Cardiac fibroblast (primary cell): ENCODE measurements around the gene ADAM22.
A peak's percentile ranks its signal among the peaks of the same experiment; 100 is the strongest.

Experiments
- DNase-seq, 2 donors: peaks; one replicate each; pipeline versions ENCODE4 v3.0.0 to v3.0.0-alpha.2; 2010; ENCODE audit warnings: low read depth in 2 of 2
- H3K4me3 ChIP-seq, 2 donors: replicated peaks in 1 of 2; 1 replicate in 1 of 2; 2 replicates in 1 of 2; pipeline ENCODE4 v1.5.1; 2011; ENCODE audit warnings: low read depth in 2 of 2, low read length in 2 of 2, mild to moderate bottlenecking in 2 of 2, moderate library complexity in 1 of 2
- TF ChIP-seq, protein P1 (sequence below): IDR thresholded peaks from one replicate; pipeline ENCODE4 v1.5.1; 2011; ENCODE audit warnings: low read depth, mild to moderate bottlenecking, low read length, inconsistent platforms

The ADAM22 gene

DNA sequence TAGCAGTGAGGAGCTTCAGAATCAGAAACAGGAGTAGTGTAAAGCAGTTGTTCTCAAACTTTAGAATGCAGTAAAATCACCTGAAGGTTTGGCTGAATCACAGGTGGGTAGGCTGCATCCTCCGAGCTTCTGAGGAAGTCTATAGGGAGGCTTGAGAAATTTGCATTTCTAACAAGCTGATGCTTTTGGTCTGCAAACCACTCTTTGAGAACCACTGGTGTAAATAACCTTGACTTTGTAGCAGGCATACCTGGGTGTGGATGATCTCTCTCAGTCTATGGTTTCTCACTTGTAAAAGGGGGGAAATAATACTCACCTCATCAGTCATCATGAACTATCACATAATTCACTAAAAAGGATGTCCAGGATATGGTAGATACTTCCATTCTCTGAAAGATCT lies 167.7 kb downstream of the ADAM22 start:
- TF ChIP-seq, protein P1, sequence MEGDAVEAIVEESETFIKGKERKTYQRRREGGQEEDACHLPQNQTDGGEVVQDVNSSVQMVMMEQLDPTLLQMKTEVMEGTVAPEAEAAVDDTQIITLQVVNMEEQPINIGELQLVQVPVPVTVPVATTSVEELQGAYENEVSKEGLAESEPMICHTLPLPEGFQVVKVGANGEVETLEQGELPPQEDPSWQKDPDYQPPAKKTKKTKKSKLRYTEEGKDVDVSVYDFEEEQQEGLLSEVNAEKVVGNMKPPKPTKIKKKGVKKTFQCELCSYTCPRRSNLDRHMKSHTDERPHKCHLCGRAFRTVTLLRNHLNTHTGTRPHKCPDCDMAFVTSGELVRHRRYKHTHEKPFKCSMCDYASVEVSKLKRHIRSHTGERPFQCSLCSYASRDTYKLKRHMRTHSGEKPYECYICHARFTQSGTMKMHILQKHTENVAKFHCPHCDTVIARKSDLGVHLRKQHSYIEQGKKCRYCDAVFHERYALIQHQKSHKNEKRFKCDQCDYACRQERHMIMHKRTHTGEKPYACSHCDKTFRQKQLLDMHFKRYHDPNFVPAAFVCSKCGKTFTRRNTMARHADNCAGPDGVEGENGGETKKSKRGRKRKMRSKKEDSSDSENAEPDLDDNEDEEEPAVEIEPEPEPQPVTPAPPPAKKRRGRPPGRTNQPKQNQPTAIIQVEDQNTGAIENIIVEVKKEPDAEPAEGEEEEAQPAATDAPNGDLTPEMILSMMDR = no peak
- H3K4me3 ChIP-seq = no peak overlapping the region
- no peak for DNase-seq

DNA sequence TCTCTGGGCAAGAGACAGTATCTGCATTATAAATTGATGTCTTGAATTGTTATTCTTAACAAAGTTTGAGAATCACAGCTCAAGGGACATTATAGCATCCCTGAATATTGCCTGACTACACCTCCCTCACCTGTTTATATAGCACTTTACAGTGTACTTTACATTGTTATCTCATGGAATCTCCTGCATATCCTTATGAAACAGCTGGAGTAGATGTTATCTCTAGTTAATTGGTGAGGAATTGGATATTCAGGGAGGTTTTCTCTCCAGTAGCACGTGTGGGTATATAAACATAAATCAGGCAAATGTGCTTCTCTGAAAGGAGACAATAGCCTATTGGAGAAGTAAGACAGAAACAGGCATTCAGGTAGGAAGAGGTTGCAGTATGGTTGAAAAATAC lies 168.6 kb downstream of the ADAM22 start:
- TF ChIP-seq, protein P1 = no peak
- no peak for DNase-seq
- no peak overlapping the region for H3K4me3 ChIP-seq

GRCh38 chr7:88104732-88105131 lies 170.7 kb downstream of the ADAM22 start:
- TF ChIP-seq, protein P1 = no peak
- H3K4me3 ChIP-seq = no peak overlapping the region
- no peak for DNase-seq

- no peak for DNase-seq
- TF ChIP-seq, protein P1 = no peak
- no peak overlapping the region for H3K4me3 ChIP-seq
These were observed 171.2 kb downstream of the ADAM22 start for GRCh38 chr7:88105231-88105630.

DNA sequence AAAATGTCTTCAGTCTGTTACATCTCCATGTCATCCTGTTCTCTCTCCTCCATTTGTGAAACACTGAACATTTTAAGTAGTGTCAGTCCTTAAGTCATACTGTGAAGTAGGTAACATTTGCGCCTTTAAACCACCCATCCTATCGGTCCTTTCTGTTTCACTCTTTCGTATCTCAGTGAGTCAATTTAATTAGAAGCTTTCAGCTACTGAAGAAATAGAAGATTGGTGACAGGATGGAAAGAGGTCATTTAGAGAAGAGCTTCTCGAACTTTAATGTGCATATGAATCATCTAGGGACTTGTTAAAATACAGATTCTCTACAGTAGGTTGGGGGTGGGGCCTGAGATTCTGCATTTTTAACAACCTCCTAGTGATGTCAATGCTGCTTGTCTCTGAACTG lies 172.4 kb downstream of the ADAM22 start:
- no peak for DNase-seq
- no peak overlapping the region for H3K4me3 ChIP-seq
- TF ChIP-seq, protein P1 = no peak

GRCh38 chr7:88109612-88110011 lies 175.6 kb downstream of the ADAM22 start:
- no peak overlapping the region for H3K4me3 ChIP-seq
- TF ChIP-seq, protein P1 = no peak
- no peak for DNase-seq

GRCh38 chr7:88111140-88111743 lies 177.2 kb downstream of the ADAM22 start:
- no peak overlapping the region for H3K4me3 ChIP-seq
- TF ChIP-seq, protein P1 = peak; percentile 42
- DNase-seq = peak; percentile 62 to 74
